Measurements from ENCODE around the gene DSPP. TPM values are rescaled to one million over a fixed set of nuclear protein-coding genes. Genes with fewer than 3 reads are reported as not detected.

The DSPP gene
- total and polyA plus RNA-seq, 2 experiments from 2014 or later = 0.08 TPM; not detected in 1

DNA sequence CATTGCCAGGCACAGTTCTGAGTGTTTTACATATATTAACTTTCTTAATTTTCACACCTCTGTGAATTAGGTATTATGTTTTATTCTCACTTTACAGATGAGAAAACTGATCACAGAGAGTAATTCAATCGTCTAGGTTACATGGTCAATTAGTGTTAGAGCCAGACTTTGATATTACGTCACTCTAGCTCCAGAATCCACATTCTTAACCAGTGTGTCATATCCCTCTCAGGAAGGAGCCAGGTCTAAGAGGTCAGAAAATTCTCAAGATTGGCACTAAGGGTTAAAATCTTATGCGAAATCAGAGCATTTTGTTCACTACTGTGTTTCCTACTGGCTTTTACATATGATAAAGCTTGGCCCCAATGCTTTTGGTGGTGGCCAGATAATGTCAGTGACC is 49.2 kb downstream of the DSPP start (continued):
- TF ChIP-seq ZNF331 (CRISPR knock-in tag; IDR thresholded peaks at IDR 0.05; ENCODE audit: low read depth) = no peak
- no peak for TF ChIP-seq ZNF114 (CRISPR knock-in tag; IDR thresholded peaks at IDR 0.05)

DNA sequence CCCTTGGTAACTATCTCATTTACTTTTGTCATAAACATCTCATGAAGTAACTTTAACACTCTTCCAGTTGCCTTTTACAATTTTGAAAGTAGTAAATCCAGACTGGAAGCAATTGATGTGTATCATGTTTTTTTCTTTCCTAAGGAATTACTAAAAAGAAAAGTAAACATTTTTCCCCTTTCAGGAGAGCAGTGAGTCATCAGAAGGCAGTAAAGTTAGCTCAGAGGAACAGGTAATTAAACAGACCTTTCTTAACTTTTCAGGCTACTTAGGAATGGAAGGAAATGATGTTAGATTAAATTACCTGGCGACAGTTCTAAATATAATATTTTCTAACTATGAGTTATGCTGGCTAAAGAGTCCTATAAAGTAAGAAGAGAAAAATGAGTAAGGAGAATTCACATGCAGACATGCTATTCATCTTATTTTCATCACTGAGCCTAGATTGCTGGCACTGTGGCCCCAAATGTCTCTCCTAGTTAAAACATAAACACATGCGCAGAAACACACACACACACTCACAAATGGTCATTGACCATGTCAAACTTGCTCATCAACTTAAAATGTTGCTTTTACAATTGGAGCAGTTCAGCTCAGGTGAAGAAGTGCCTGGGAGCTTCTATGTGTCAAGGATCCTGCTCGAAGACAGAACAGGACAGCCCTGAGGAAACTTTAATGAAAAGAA is 51.1 kb downstream of the DSPP start:
- Mint-ChIP-seq H3K27ac (no peak overlapping the region), H3K4me3 (no peak overlapping the region), H3K27me3 (ENCODE audit: insufficient read depth, low read depth, poor library complexity) (no peaks in the 10 kb centered on the region), H3K36me3 (ENCODE audit: low read depth) (peaks cover 9% of the 10 kb centered on the region; the same call in 2 of the 3 replicates), H3K9me3 (no peaks in the 10 kb centered on the region; the same call in 2 of the 3 replicates), H3K4me1 (peaks cover 17% of the 10 kb centered on the region)
- Histone ChIP-seq H3K27me3 (ENCODE audit: insufficient read depth) (no peaks in the 10 kb centered on the region), H3K9me2 (ENCODE audit: insufficient read depth) (peaks cover 16% of the 10 kb centered on the region; the same call in 1 of the 2 replicates), H3K4me2 (no peak overlapping the region), H3K4me3 (no peak overlapping the region), H3K27ac (ENCODE audit: low read depth) (no peak overlapping the region), H2AFZ (0 out of 2 replicates have a peak overlapping the region, but pooled peaks have one; percentile 56), H4K20me1 (replicated peaks; ENCODE audit: insufficient read depth) (no peaks in the 10 kb centered on the region), H3F3A (replicated peaks; ENCODE audit: low read depth) (no peaks in the 10 kb centered on the region), H3K79me2 (replicated peaks; ENCODE audit: insufficient read depth) (no peaks in the 10 kb centered on the region), H3K36me3 (ENCODE audit: insufficient read depth) (no peaks in the 10 kb centered on the region), H3K4me1 (ENCODE audit: insufficient read depth) (peaks cover 10% of the 10 kb centered on the region)
- no peak for ATAC-seq
- no peak for DNase-seq (ENCODE audit: low spot score)
- TF ChIP-seq CREB1 (CRISPR knock-in tag; IDR thresholded peaks at IDR 0.05; ENCODE audit: low read depth) = no peak

DNA sequence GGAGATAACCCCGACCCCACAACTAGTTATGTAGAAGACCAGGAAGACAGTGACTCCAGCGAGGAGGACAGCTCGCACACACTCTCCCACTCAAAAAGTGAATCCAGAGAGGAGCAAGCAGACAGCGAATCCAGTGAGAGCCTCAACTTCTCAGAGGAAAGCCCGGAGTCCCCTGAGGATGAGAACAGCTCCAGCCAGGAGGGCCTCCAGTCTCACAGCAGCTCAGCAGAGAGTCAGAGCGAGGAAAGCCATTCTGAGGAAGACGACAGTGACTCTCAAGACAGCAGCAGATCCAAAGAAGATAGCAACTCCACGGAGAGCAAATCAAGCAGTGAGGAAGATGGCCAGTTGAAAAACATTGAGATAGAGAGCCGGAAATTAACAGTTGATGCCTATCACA is 54.5 kb downstream of the DSPP start:
- H3K27ac ChIP-seq (ENCODE audit: low read depth) = no peak overlapping the region
- no peak overlapping the region for H3K4me2 ChIP-seq
- ATAC-seq (no peak), DNase-seq (ENCODE audit: low spot score) (no peak)
- no peaks in the 10 kb centered on the region for H4K20me1 ChIP-seq (replicated peaks; ENCODE audit: insufficient read depth)
- no peaks in the 10 kb centered on the region for H3K79me2 ChIP-seq (replicated peaks; ENCODE audit: insufficient read depth)
- no peaks in the 10 kb centered on the region for H3F3A ChIP-seq (replicated peaks; ENCODE audit: low read depth)
- Mint-ChIP-seq H3K9me3 (no peaks in the 10 kb centered on the region; the same call in 2 of the 3 replicates), H3K4me1 (peaks cover 4% of the 10 kb centered on the region; the same call in 1 of the 3 replicates), H3K36me3 (ENCODE audit: low read depth) (peaks cover 9% of the 10 kb centered on the region; the same call in 2 of the 3 replicates), H3K27me3 (ENCODE audit: insufficient read depth, low read depth, poor library complexity) (no peaks in the 10 kb centered on the region), H3K27ac (no peak overlapping the region), H3K4me3 (no peak overlapping the region)
- H3K4me3 ChIP-seq = no peak overlapping the region
- H3K36me3 ChIP-seq (ENCODE audit: insufficient read depth) = no peaks in the 10 kb centered on the region
- H3K9me2 ChIP-seq (ENCODE audit: insufficient read depth) = peaks cover 16% of the 10 kb centered on the region; the same call in 1 of the 2 replicates
- no peaks in the 10 kb centered on the region for H3K27me3 ChIP-seq (ENCODE audit: insufficient read depth)
- no peak overlapping the region for H2AFZ ChIP-seq
- 0 out of 2 replicates have a peak, but pooled peaks cover 3% of the 10 kb centered on the region for H3K4me1 ChIP-seq (ENCODE audit: insufficient read depth)
- TF ChIP-seq ZNF331 (CRISPR knock-in tag; IDR thresholded peaks at IDR 0.05; ENCODE audit: low read depth) (no peak), CREB1 (CRISPR knock-in tag; IDR thresholded peaks at IDR 0.05; ENCODE audit: low read depth) (no peak), NANOG (IDR thresholded peaks at IDR 0.05; ENCODE audit: borderline replicate concordance) (no peak), EZH2 (IDR thresholded peaks at IDR 0.05; ENCODE audit: low read depth, unreplicated experiment) (no peak)
- TF ChIP-seq, protein P1, sequence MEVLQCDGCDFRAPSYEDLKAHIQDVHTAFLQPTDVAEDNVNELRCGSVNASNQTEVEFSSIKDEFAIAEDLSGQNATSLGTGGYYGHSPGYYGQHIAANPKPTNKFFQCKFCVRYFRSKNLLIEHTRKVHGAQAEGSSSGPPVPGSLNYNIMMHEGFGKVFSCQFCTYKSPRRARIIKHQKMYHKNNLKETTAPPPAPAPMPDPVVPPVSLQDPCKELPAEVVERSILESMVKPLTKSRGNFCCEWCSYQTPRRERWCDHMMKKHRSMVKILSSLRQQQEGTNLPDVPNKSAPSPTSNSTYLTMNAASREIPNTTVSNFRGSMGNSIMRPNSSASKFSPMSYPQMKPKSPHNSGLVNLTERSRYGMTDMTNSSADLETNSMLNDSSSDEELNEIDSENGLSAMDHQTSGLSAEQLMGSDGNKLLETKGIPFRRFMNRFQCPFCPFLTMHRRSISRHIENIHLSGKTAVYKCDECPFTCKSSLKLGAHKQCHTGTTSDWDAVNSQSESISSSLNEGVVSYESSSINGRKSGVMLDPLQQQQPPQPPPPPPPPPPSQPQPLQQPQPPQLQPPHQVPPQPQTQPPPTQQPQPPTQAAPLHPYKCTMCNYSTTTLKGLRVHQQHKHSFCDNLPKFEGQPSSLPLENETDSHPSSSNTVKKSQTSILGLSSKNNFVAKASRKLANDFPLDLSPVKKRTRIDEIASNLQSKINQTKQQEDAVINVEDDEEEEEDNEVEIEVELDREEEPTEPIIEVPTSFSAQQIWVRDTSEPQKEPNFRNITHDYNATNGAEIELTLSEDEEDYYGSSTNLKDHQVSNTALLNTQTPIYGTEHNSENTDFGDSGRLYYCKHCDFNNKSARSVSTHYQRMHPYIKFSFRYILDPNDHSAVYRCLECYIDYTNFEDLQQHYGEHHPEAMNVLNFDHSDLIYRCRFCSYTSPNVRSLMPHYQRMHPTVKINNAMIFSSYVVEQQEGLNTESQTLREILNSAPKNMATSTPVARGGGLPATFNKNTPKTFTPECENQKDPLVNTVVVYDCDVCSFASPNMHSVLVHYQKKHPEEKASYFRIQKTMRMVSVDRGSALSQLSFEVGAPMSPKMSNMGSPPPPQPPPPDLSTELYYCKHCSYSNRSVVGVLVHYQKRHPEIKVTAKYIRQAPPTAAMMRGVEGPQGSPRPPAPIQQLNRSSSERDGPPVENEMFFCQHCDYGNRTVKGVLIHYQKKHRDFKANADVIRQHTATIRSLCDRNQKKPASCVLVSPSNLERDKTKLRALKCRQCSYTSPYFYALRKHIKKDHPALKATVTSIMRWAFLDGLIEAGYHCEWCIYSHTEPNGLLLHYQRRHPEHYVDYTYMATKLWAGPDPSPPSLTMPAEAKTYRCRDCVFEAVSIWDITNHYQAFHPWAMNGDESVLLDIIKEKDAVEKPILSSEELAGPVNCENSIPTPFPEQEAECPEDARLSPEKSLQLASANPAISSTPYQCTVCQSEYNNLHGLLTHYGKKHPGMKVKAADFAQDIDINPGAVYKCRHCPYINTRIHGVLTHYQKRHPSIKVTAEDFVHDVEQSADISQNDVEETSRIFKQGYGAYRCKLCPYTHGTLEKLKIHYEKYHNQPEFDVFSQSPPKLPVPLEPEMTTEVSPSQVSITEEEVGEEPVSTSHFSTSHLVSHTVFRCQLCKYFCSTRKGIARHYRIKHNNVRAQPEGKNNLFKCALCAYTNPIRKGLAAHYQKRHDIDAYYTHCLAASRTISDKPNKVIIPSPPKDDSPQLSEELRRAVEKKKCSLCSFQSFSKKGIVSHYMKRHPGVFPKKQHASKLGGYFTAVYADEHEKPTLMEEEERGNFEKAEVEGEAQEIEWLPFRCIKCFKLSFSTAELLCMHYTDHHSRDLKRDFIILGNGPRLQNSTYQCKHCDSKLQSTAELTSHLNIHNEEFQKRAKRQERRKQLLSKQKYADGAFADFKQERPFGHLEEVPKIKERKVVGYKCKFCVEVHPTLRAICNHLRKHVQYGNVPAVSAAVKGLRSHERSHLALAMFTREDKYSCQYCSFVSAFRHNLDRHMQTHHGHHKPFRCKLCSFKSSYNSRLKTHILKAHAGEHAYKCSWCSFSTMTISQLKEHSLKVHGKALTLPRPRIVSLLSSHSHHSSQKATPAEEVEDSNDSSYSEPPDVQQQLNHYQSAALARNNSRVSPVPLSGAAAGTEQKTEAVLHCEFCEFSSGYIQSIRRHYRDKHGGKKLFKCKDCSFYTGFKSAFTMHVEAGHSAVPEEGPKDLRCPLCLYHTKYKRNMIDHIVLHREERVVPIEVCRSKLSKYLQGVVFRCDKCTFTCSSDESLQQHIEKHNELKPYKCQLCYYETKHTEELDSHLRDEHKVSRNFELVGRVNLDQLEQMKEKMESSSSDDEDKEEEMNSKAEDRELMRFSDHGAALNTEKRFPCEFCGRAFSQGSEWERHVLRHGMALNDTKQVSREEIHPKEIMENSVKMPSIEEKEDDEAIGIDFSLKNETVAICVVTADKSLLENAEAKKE (CRISPR knock-in tag; IDR thresholded peaks at IDR 0.05) = no peak
- TF ChIP-seq, protein P2, sequence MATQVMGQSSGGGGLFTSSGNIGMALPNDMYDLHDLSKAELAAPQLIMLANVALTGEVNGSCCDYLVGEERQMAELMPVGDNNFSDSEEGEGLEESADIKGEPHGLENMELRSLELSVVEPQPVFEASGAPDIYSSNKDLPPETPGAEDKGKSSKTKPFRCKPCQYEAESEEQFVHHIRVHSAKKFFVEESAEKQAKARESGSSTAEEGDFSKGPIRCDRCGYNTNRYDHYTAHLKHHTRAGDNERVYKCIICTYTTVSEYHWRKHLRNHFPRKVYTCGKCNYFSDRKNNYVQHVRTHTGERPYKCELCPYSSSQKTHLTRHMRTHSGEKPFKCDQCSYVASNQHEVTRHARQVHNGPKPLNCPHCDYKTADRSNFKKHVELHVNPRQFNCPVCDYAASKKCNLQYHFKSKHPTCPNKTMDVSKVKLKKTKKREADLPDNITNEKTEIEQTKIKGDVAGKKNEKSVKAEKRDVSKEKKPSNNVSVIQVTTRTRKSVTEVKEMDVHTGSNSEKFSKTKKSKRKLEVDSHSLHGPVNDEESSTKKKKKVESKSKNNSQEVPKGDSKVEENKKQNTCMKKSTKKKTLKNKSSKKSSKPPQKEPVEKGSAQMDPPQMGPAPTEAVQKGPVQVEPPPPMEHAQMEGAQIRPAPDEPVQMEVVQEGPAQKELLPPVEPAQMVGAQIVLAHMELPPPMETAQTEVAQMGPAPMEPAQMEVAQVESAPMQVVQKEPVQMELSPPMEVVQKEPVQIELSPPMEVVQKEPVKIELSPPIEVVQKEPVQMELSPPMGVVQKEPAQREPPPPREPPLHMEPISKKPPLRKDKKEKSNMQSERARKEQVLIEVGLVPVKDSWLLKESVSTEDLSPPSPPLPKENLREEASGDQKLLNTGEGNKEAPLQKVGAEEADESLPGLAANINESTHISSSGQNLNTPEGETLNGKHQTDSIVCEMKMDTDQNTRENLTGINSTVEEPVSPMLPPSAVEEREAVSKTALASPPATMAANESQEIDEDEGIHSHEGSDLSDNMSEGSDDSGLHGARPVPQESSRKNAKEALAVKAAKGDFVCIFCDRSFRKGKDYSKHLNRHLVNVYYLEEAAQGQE (IDR thresholded peaks at IDR 0.05; ENCODE audit: unreplicated experiment) = no peak
- TF ChIP-seq, protein P3, sequence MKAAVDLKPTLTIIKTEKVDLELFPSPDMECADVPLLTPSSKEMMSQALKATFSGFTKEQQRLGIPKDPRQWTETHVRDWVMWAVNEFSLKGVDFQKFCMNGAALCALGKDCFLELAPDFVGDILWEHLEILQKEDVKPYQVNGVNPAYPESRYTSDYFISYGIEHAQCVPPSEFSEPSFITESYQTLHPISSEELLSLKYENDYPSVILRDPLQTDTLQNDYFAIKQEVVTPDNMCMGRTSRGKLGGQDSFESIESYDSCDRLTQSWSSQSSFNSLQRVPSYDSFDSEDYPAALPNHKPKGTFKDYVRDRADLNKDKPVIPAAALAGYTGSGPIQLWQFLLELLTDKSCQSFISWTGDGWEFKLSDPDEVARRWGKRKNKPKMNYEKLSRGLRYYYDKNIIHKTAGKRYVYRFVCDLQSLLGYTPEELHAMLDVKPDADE (IDR thresholded peaks at IDR 0.05) = no peak

Data from GM23338 (cell line).